Fibroblast of lung (primary cell): Measurements from ENCODE around the gene PCAT7. TPM values are rescaled to one million over a fixed set of nuclear protein-coding genes. Genes with fewer than 3 reads are reported as not detected.
"Not testable (repeated sequence)": the region's sequence is repeated elsewhere in the genome, so short reads cannot be mapped to it uniquely, and the experiment has no call there.

Experiments used
- DNase-seq, 2 donors: peaks; one replicate each; pipeline versions ENCODE4 v3.0.0 to v3.0.0-alpha.2; 2010; ENCODE audit warnings: low read depth in 2 of 2
- H2AFZ ChIP-seq: 2 replicates; pipeline ENCODE4 v1.5.1; 2012; ENCODE audit warnings: low read length, control low read depth, inconsistent platforms
- H3K27ac ChIP-seq: 2 replicates; pipeline ENCODE4 v1.5.1; 2011; ENCODE audit warnings: low read length, control low read depth; ENCODE audit not compliant: insufficient read depth
- H3K27me3 ChIP-seq: 2 replicates; pipeline ENCODE4 v1.5.1; 2011; ENCODE audit warnings: mild to moderate bottlenecking, low read length; ENCODE audit not compliant: control insufficient read depth, insufficient read depth
- H3K36me3 ChIP-seq: 2 replicates; pipeline ENCODE4 v1.5.1; 2011; ENCODE audit warnings: low read length; ENCODE audit not compliant: control insufficient read depth, insufficient read depth
- H3K4me1 ChIP-seq: 2 replicates; pipeline ENCODE4 v1.5.1; 2011; ENCODE audit warnings: low read length; ENCODE audit not compliant: control insufficient read depth, insufficient read depth; ENCODE audit errors: extremely low read depth
- H3K4me2 ChIP-seq: 2 replicates; pipeline ENCODE4 v1.5.1; 2011; ENCODE audit warnings: low read length, control low read depth; ENCODE audit not compliant: insufficient read depth; ENCODE audit errors: extremely low read depth
- H3K4me3 ChIP-seq, 4 experiments: fragments of 200-600 bp in 1 of 4; sonication (generic) in 1 of 4; replicated peaks in 1 of 4; 2 replicates each; pipeline ENCODE4 v1.5.1; 2011 to 2016; ENCODE audit warnings: low read length in 4 of 4, low read depth in 3 of 4, mild to moderate bottlenecking in 3 of 4, control low read depth in 2 of 4, inconsistent platforms in 1 of 4, mixed read lengths in 1 of 4; ENCODE audit not compliant: insufficient read depth in 1 of 4; ENCODE audit errors: control extremely low read depth in 1 of 4
- H3K79me2 ChIP-seq: 2 replicates; pipeline ENCODE4 v1.5.1; 2012; ENCODE audit warnings: mild to moderate bottlenecking, low read length, inconsistent platforms; ENCODE audit not compliant: control insufficient read depth, insufficient read depth
- H3K9ac ChIP-seq: 2 replicates; pipeline ENCODE4 v1.5.1; 2011; ENCODE audit warnings: mild to moderate bottlenecking, low read length, control low read depth; ENCODE audit not compliant: insufficient read depth
- H3K9me3 ChIP-seq: 2 replicates; pipeline ENCODE4 v1.5.1; 2012; ENCODE audit warnings: low read depth, low read length; ENCODE audit not compliant: control insufficient read depth, insufficient read depth
- H4K20me1 ChIP-seq: 2 replicates; pipeline ENCODE4 v1.5.1; 2011; ENCODE audit warnings: low read length; ENCODE audit not compliant: control insufficient read depth, insufficient read depth; ENCODE audit errors: extremely low read depth
- EZH2 ChIP-seq: IDR thresholded peaks from 2 replicates; pipeline ENCODE4 v1.5.1; 2012; ENCODE audit warnings: low read length, control low read depth, mild to moderate bottlenecking; ENCODE audit errors: missing control alignments
- polyA minus RNA-seq: library from RNA; depleted of rRNA, polyadenylated mRNA; stranded (reverse); fragments of >200 nt; gene quantifications from 2 replicates; pipeline ENCODE4 v1.2.3, GENCODE V29; 2011; ENCODE audit warnings: low replicate concordance
- polyA plus RNA-seq, 2 donors: library from polyadenylated mRNA; depleted of rRNA in 1 of 2; stranded (reverse) in 1 of 2; unstranded in 1 of 2; fragments of >200 nt; gene quantifications; 2 replicates each; pipeline ENCODE4 v1.2.1, GENCODE V29; 2011 to 2012; ENCODE audit warnings: missing spikeins in 1 of 2
- total RNA-seq: library from RNA; depleted of rRNA; stranded (reverse); fragments of >200 nt; gene quantifications from 2 replicates; pipeline ENCODE4 v1.2.1, GENCODE V29; 2014
- TF ChIP-seq, protein P1 (sequence below), 2 donors: IDR thresholded peaks in 1 of 2; conservative IDR thresholded peaks in 1 of 2; 1 replicate in 1 of 2; 2 replicates in 1 of 2; pipeline ENCODE4 v1.5.1; 2011 to 2012; ENCODE audit warnings: low read length in 2 of 2, control low read depth in 1 of 2, inconsistent platforms in 1 of 2, low read depth in 1 of 2, mild to moderate bottlenecking in 1 of 2

Gene PCAT7
- total RNA-seq (under 0.01 TPM in 2 replicates), polyA plus RNA-seq (0.01 TPM in 2 replicates), polyA minus RNA-seq (not detected in 2 replicates)
- 0.03 TPM in 1 of 2 replicates, not detected in the other for polyA plus RNA-seq (2012)

DNA sequence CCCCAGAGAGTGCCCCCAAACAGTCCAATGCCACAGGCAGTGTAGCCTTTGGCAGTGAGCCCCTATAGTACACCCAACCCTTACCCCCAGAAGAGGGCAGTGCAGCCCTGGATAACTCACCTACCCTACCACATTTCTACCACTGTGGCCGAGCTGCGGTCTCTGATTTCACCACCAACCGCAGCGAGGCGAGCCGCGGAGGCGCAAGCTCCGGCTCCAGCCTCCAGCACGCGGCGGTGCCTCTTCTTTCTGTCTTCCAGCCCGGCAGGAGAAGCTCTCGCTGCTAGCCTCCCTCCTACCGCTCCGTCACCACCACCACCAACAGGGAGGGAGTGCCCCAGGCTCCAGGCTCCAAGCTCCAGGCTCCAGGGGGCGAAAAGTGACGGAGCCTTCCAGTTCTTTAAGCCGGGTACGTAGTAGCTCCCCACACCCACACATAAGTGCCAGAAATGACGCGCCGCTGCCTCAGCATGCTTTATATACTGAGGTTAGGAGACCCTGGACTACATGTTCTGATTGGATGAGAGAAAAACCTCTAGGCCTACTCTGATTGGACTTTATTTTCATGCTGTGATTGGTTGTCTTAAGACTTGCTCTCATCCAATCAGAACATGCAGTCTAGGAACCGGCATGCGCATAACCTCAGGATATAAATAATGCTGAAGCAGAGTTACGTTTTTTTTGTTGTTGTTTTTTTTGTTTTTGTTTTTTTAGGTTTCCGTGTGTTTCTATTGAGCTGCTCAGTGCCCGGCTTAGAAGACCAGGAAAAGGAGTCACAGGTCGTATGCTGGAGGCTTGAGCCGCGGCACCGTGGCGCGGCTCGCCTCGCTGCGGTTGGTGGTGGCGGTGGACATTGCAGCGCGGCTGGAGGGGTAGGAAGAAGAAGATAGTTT, at the start of gene PCAT7:
Gene PCAT7, plus strand, starts transcription at position 645 of the 893 bp plus-strand sequence.
- TF ChIP-seq, protein P1, sequence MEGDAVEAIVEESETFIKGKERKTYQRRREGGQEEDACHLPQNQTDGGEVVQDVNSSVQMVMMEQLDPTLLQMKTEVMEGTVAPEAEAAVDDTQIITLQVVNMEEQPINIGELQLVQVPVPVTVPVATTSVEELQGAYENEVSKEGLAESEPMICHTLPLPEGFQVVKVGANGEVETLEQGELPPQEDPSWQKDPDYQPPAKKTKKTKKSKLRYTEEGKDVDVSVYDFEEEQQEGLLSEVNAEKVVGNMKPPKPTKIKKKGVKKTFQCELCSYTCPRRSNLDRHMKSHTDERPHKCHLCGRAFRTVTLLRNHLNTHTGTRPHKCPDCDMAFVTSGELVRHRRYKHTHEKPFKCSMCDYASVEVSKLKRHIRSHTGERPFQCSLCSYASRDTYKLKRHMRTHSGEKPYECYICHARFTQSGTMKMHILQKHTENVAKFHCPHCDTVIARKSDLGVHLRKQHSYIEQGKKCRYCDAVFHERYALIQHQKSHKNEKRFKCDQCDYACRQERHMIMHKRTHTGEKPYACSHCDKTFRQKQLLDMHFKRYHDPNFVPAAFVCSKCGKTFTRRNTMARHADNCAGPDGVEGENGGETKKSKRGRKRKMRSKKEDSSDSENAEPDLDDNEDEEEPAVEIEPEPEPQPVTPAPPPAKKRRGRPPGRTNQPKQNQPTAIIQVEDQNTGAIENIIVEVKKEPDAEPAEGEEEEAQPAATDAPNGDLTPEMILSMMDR (conservative IDR thresholded peaks at IDR 0.05 in 1 of 2, IDR thresholded peaks at IDR 0.05 in 1 of 2; ENCODE audit: low read depth in 1 of 2, low read length in 2 of 2) = no peak
- TF ChIP-seq EZH2 = no peak
- Histone ChIP-seq H3K9me3 (no peaks in the 10 kb centered on the region), H3K79me2 (no peaks in the 10 kb centered on the region), H3K36me3 (no peaks in the 10 kb centered on the region), H3K4me3 (no peak within 1 kb of the TSS), H3K4me1 (no peaks in the 10 kb centered on the region), H3K27ac (no peak within 1 kb of the TSS), H3K4me2 (no peak within 1 kb of the TSS), H4K20me1 (no peaks in the 10 kb centered on the region), H3K9ac (no peak within 1 kb of the TSS), H3K27me3 (no peaks in the 10 kb centered on the region), H2AFZ (no peak within 1 kb of the TSS)
- DNase-seq = peak; percentile 4 to 47

DNA sequence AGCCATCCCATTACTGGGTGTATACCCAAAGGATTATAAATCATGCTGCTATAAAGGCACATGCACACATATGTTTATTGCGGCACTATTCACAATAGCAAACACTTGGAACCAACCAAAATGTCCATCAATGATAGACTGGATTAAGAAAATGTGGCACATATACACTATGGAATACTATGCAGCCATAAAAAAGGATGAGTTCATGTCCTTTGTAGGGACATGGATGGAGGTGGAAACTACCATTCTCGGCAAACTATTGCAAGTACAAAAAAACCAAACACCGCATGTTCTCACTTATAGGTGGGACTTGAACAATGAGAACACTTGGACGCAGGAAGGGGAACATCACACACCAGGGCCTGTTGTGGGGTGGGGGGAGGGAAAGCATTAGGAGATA, 48.5 kb upstream of the PCAT7 start:
- H4K20me1 ChIP-seq, H3K4me3 ChIP-seq, H3K4me2 ChIP-seq, H3K27ac ChIP-seq, H3K36me3 ChIP-seq, H3K9ac ChIP-seq, H3K79me2 ChIP-seq, H3K27me3 ChIP-seq, H3K4me1 ChIP-seq, DNase-seq, H2AFZ ChIP-seq, H3K9me3 ChIP-seq: not testable (repeated sequence)

DNA sequence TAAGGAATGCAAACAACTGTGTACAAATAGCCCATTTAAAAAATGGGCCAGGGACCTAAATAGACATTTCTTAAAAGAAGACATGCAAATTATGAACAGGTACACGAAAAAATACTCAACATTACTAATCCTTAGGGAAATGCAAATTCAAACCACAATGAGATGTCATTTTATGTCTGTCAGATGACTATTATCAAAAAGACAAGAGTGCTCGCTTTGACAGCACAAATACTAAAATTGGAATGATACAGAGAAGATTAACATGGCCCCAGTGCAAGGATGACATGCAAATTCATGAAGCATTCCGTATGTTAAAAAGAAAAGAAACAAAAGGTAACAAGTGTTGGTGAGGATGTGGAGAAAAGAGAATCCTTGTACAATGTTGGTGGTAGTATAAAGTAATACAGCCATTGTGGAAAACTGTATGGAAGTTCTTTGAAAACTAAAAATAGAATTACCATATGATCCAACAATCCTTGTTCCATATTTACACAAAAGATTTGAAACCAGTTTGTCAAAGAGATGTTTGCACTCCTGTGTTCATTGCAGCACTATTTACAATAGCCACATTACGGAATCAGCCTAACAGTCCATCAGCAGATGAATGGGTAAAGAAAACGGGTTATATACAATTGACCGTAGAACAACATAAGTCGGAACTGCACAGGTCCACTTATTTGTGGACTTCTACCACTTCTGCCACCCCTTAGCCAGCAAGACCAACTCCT, 47.2 kb upstream of the PCAT7 start:
- H3K4me2 ChIP-seq = no peak overlapping the region
- no peak overlapping the region for H3K9ac ChIP-seq
- H2AFZ ChIP-seq = no peak overlapping the region
- H4K20me1 ChIP-seq = no peaks in the 10 kb centered on the region
- H3K36me3 ChIP-seq = no peaks in the 10 kb centered on the region
- H3K79me2 ChIP-seq = no peaks in the 10 kb centered on the region
- TF ChIP-seq, protein P1 (conservative IDR thresholded peaks at IDR 0.05 in 1 of 2, IDR thresholded peaks at IDR 0.05 in 1 of 2; ENCODE audit: low read depth in 1 of 2, low read length in 2 of 2) = no peak
- no peak for DNase-seq
- H3K27me3 ChIP-seq = no peaks in the 10 kb centered on the region
- no peaks in the 10 kb centered on the region for H3K4me1 ChIP-seq
- H3K4me3 ChIP-seq = no peak overlapping the region
- H3K9me3 ChIP-seq = no peaks in the 10 kb centered on the region
- no peak overlapping the region for H3K27ac ChIP-seq
